D721Med (cell line): ENCODE results near the gene PRSS1.
A peak's percentile ranks its signal among the peaks of the same experiment; 100 is the strongest.
"Not testable (repeated sequence)": the region's sequence is repeated elsewhere in the genome, so short reads cannot be mapped to it uniquely, and the experiment has no call there.

Experiments
- DNase-seq: peaks from one replicate; pipeline ENCODE4 v3.0.0; 2011; ENCODE audit warnings: low spot score; ENCODE audit not compliant: insufficient read length
- FAIRE-seq: peaks from 2 replicates; lab custom pipeline; 2011; peaks lifted over from hg19 to GRCh38; lab: Jason Lieb, UNC
- TF ChIP-seq, protein P1 (sequence below): IDR thresholded peaks from 2 replicates; pipeline ENCODE4 v1.5.1; 2012; ENCODE audit warnings: mild to moderate bottlenecking, control low read depth; ENCODE audit not compliant: insufficient read depth; ENCODE audit errors: missing control alignments

Gene PRSS1

DNA sequence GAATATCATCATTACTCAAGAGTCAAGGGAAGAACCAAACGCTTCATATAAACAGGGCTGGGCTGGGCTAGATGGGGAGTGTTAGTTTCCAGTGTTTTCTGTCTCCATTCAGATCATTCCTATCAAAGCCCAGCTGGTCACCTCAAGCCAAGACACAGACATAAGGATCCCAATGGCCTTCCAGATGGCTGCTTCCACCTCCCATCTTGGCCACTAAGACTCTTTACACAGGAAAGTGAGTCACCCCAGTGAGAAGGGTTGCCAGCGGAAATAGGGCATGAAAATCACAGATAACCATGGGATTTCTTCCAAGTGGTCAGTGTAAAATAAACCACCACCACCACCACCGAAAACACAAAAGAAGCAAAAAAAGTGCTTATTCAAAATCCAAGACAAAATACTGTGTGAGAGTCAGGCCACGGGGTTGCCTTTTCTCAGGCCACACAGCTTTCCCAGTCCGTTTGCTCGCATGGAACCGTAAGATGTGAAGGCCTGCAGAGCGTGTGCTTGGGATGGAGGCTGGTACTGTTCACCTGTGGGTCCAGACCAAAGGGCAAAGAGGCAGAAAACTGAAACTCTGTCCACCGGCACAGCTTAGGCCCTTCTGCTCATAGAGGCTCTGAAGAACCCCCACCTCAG, 27.1 kb downstream of the PRSS1 start:
- FAIRE-seq = no peak
- DNase-seq = no peak
- TF ChIP-seq, protein P1, sequence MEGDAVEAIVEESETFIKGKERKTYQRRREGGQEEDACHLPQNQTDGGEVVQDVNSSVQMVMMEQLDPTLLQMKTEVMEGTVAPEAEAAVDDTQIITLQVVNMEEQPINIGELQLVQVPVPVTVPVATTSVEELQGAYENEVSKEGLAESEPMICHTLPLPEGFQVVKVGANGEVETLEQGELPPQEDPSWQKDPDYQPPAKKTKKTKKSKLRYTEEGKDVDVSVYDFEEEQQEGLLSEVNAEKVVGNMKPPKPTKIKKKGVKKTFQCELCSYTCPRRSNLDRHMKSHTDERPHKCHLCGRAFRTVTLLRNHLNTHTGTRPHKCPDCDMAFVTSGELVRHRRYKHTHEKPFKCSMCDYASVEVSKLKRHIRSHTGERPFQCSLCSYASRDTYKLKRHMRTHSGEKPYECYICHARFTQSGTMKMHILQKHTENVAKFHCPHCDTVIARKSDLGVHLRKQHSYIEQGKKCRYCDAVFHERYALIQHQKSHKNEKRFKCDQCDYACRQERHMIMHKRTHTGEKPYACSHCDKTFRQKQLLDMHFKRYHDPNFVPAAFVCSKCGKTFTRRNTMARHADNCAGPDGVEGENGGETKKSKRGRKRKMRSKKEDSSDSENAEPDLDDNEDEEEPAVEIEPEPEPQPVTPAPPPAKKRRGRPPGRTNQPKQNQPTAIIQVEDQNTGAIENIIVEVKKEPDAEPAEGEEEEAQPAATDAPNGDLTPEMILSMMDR = no peak

DNA sequence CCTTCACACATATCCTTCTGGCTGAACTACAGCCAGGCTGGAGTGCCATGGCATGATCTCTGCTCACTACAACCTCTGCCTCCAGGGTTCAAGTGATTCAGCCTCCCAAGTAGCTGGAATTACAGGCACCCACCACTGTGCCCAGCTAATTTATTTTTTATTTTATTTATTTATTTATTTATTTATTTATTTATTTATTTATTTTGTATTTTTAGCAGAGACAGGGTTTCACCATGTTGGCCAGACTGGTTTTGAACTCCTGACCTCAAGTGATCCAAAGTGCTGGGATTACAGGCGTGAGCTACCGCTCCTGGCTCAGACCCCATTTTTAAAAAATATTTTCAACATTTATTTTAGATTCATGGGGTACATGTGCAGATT, 27.6 kb downstream of the PRSS1 start:
- not testable (repeated sequence) for DNase-seq, FAIRE-seq

DNA sequence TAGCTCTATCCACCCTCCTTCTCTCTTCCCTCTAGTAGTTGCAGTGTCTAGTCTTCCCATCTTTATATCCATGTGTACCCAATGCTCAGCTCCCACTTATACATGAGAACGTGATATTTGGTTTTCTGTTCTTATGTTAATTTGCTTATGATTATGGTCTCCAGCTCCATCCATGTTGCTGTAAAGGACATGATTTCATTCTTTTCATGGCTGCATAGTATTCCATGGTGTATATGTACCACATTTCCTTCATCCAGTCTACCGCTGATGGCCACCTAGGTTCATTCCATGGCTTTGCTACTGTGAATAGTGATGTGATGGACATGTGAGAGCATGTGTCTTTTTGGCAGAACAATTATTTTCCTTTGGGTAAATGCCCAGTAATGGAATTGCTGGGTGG, 28.0 kb downstream of the PRSS1 start:
- FAIRE-seq (no peak), DNase-seq (no peak)
- TF ChIP-seq, protein P1 = no peak

DNA sequence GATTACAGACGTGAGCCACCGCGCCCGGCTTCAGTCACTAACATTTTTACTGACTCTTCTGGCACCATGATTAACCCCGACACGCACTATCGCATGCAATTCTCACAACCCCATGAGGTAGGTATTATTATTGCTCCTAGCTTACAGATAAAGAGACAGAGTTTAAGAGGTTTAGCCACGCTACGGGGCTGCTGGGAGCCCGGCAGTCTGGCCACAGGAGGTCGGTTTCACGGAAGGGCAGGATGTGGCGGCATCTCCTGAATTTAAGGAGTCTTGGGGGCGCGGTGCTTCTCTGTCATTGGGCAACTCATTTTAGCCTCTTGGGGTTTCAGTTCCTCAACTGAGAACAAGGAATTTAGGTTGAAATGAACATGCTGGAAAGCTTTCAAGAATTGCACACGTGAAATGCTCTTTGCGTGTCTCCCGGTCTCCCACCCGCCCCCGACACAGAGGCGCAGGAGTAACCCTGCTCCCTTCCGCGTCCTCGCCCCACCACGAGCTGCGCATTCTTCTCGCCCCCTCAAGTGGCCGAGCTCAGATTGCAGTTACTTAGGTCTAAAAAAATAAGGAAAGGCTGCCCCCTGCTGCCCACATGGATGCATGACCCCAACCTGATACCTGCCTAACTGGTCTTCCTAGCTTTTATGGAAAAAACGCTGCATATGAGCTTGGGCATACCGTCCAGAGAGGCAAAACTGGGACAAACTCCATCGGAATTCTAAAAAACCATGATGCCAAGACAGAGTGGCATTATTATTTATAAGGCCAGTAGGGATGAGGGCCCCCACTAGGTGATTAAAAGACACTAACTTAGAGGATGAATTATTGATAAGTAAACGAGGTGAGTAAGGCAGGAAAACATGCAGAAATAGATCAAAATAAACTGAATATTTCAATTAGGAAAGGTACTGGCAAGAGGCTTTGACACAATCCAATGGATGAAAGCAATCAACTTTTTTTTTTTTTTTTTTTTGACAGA, 33.9 kb downstream of the PRSS1 start:
- DNase-seq (peak; percentile 70), FAIRE-seq (no peak)
- TF ChIP-seq, protein P1 = peak; percentile 99

DNA sequence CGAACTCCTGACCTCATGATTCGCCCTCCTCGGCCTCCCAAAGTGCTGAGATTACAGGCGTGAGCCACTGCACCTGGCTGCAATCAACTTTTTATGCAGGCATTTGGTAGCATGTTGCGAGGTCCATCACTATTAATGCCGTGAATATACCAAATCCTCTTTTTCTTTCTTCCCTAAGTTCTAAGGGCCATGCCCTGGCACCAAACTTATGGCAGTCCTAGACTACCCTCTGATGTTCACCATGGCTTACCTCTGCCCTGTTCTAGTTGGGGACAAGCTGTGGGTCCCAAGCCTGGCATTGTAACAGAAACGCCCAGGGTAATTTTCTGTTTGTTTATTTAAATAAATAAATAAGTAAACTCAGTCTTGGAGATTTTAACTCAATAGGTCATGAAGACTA, 34.8 kb downstream of the PRSS1 start:
- DNase-seq (no peak), FAIRE-seq (no peak)
- TF ChIP-seq, protein P1 = peak; percentile 14

DNA sequence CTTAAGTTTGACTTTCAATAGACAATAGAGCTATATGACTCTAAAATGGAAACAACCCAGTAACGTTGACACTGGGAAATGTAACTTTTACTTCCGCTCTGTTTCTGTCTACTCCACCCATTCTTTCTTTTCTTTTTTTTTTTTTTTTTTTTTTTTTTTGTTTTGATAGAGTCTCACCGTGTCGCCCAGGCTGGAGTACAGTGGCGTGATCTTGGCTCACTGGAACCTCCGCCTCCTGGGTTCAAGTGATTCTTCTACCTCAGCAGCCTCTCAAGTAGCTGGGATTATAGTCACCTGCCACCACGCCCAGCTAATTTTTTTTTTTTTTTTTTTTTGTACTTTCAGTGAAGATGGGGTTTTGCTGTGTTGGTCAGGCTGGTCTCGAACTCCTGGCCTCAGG, 35.4 kb downstream of the PRSS1 start:
- DNase-seq (no peak), FAIRE-seq (no peak)
- TF ChIP-seq, protein P1 = no peak

DNA sequence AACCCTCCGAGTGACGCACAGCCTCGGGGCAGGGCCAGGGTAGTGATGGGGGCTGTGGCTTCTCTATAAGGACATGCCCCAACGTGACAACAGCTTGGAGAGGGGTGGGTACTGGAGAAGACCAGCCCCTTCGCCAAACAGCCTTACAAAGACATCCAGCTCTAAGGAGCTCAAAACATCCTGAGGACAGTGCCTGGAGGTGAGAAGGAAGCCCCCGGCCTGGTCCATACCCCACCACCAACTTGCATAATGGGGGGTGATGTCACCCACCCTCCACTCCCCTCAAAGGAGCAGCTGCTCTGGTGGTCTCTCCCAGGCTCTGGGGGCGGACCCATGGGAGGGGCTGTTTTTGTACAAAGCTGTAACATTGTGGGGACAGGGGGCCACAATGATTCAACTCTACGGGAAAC, 36.6 kb downstream of the PRSS1 start:
- FAIRE-seq (no peak), DNase-seq (no peak)
- TF ChIP-seq, protein P1 = no peak
